GM20431 (cell line): Measurements from ENCODE around the gene CSPG5.

Experiments
- in situ Hi-C: fragments of 300-500 bp; cut with MseI, MboI; formaldehyde crosslinking; loops from one replicate; pipeline ENCODE4 v1.15.0; 2020; ENCODE audit warnings: low sequenced_read_pairs; ENCODE audit not compliant: unreplicated experiment

CSPG5 gene, protein sequence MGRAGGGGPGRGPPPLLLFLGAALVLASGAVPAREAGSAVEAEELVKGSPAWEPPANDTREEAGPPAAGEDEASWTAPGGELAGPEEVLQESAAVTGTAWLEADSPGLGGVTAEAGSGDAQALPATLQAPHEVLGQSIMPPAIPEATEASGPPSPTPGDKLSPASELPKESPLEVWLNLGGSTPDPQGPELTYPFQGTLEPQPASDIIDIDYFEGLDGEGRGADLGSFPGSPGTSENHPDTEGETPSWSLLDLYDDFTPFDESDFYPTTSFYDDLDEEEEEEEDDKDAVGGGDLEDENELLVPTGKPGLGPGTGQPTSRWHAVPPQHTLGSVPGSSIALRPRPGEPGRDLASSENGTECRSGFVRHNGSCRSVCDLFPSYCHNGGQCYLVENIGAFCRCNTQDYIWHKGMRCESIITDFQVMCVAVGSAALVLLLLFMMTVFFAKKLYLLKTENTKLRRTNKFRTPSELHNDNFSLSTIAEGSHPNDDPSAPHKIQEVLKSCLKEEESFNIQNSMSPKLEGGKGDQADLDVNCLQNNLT

DNA sequence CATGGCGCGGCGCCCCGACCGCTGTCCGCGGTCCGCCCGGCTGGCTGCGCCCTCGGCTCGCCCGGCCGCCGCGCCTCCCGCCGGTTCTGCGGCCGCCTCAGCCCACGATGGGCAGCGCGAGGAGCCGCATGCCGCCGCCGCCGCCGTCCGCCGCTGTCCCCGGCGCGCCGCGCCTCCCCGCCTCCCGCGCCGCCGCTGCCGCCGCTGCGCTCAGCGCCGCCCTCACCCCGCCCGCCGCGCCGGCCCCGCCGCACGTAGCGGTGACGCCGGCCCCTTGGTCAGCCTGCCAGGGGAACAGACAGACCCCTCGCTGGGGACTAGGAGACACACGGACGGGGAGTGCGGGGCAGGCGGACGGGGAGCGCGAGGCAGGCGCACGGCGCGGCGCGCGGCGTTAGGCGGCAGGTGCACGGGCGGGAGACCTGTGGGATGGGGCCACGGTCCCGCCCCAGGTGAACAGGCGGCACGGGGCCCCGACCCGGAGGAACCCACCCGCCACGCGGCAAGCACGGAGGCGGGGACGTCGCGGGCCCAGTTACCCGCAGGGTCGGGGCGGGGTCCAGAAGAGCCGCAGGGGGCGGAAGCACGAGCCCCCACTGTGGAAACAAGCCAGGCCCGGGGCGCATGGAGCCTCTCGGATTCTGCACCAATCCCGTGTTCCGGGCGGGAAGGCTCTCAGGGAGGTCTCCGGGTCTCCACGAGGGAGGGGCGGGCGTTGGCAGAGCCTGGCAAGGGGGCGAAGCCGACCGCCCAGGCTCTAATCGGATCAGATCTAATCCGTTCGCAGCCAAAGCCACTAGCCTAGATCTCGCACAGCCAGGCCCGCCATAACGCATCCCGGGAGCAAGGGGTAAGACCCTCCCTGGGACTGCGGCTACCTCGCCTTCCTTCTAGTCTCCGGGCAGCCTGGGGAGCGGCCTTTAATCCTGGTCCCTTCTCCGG lies at the start of gene CSPG5:
TSS of gene CSPG5 (minus strand) at position 175 of the 942 bp plus-strand sequence. CDS start at position 3, 172 bp downstream.
- in situ Hi-C loops: no loop called here

DNA sequence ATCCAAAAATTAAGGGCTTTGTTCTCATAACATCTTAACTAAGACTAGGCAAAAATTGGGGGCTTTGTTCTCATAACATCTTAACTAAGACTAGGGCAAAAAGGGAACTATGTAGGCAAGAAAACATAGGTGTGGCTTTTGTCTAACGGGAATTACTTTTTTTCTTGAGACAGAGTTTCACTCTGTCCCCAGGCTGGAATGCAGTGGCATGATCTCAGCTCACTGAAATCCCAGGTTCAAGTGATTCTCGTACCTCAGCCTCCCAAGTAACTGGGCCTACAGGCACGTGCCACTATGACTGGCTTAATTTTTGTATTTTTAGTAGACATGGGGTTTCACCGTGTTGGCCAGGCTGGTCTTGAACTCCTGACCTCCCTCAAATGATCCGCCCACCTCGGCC lies 49.8 kb upstream of the CSPG5 start:
- in situ Hi-C loops: no loop called here

DNA sequence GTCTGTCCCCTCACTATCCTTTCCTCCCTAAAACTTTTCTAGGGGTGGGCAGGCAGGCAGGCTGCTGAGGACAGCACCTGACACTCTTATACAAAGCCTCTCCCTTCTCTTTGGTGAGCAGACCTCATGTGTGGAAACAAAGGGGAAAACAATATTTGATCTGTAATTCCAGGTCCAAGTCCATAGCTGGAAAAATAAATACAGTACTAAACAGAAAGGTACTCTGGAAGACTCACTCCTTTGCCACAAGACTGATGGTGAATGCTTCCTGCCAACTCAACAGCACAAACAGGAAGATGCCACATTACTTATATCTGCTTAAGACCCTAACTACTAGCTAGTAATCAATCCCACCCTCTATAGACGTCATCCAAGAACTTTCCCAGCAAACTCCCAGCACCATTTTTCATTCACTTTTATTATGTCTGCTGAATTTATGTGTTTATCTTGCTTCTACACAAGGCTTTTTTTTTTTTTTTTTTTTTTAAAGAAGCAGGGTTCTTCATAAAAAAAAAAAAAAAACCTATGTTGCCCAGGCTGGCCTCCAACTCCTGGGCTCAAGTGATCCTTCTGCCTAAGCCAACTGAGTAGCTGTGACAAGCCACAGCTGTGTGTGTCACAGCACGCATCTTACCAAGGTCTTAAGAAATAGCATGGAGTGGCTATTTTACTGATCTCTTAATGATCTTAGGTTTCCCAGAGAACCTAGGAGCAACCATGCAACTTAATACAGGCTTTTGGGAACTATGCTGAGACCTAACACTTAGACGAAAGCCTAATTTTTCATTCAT lies 44.2 kb upstream of the CSPG5 start:
- in situ Hi-C loops: no loop called here

DNA sequence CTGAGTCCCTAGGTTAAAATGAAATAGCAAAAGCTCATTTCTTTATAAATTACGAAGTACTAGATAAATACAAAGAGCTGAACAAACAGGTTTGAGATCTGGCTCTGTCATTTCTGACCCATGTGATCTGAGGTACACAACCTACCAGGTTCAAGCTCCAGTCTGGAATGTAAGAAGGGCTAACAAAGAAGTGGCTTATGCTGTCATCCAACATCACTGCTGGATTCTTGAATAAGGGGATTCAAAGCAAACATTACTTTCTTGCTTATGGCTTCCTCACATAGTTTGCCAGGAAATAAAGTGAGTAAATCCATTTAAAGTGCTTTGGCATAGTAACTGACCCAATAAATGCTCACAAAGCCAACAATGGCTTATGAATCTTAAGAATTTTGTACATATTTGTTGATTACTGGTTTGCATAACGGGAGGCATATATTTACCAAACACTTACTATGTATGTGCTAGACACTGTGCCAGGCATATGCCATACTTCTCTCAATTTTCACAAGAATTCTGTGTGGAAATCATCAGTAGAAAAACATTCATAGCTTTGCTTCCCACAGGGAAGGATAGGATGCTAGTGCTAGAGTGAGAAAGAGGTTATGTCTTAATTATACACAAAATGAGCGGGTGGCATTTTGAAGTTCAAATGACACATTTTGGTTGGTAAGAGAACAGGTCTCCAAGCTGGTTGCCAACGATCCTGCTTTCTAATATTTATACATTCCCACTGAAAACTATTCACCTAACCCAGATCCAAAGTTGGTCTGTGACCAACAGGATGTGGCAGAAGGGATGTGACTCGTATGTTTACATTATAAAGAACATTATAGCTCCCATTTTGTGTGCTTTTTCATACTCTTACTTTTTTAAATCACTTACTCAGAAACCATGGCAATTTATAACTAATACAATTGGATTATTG lies 38.7 kb upstream of the CSPG5 start:
- in situ Hi-C loops: no loop called here

DNA sequence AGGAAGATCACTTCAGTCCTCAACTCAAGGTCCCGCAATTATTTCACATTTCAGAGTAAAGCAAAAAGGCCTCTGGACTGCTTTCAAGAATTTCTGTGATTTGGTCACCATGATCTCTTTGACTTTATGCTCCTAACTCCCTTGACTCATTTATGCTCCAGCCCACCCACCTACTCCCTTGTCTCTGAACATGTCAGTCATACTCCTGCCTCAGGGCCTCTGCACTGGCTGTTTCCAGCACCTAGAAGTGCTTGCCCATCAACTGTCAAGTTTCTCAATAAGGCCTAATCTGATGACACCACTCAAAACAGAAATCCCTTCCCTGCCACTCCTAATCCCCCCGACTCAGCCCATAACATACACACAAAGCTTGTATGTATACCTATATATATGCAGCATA lies 36.1 kb upstream of the CSPG5 start:
- in situ Hi-C loops: no loop called here

DNA sequence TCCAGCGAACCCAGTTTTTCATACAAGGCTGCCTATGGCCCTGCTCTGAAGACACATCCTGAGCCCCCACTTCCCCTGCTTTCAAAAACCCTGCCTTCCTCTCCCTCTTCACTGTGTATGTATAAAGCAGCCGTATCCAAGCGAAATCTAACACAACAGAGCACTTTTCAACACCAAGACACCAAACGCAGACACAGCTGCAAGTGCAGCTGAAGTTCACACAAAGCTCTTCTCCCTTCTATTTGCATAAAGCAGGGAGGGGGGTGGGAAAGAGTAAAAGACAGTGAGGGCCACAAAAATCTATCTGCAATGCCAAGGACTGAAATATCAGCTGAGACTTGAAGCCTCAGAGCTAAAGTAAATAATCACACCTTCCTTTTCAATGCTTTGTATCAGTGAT lies 35.1 kb upstream of the CSPG5 start:
- in situ Hi-C loops: no loop called here

DNA sequence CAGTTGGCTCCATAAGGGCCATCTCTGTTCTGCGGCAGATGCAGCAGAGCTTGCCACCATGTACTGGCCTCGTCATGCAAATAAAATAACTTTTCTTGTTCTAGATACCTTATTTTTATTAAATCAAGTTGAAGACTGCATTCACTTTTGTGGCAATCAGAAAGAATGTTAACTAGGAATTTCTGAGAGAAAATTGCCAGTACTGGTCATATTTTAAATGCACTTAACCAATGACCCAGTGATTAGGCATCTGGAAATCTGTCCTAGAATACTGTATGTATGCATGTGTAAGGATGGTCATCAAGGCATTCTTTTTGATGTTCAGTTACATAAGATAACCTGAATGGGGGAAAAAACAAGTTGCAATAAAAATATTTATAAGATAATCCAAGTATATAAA lies 34.2 kb upstream of the CSPG5 start:
- in situ Hi-C loops: no loop called here

DNA sequence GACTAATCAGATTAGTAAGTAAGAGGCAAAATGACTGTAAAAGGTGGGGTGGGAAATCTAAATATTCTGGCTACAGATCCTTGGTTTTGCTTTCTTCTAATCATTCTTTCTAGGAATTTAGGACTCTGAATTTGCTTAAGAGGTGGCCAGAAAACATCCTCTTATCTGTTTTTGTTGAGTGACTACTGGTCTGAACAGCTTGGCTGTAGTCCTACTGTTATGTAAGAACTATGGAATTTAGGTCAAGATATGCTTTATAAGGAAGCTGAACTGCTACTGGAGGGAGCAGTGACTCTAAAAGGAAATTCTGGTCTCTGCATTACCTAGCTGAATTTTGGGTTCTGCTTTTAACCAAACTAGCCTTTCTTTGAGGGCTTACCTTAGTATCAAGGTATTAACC lies 33.5 kb upstream of the CSPG5 start:
- in situ Hi-C loops: no loop called here

DNA sequence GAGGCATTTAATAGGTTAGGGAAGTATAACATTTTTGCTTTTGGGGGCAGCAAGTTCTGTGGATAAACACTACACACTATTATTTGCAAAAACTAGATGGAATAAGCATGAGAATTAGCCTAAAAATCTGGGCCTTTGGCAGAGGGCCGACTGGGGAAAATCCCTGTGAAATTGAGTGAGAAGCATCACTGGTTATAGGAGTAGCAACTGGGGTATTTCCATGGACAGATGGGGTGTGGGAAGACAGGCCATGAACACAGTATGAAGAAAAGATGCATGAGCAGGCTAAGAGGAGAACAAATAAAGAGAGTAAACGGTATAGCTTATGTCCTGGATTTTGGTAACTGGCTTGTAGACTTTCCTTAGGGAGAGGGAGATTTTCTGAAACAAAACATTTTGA lies 32.9 kb upstream of the CSPG5 start:
- in situ Hi-C loops: no loop called here

DNA sequence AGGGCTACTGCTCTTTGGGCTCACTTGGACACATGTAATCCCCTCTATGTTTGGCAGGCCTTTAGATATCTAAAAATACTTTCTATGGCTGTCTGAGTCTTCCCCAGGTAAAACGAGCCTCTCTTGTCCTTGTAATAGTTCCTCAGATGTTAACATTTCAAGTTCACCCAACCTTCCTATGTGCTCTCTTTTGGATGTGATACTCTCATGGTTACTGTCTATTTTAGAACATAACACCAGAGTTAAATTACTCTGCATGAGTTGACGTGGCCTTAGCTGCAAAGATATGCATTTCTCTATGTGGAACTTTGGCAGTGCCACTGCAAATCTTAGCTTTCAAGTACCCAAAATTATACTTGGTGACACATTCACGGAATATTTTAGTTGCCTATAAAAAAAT lies 31.9 kb upstream of the CSPG5 start:
- in situ Hi-C loops: no loop called here

DNA sequence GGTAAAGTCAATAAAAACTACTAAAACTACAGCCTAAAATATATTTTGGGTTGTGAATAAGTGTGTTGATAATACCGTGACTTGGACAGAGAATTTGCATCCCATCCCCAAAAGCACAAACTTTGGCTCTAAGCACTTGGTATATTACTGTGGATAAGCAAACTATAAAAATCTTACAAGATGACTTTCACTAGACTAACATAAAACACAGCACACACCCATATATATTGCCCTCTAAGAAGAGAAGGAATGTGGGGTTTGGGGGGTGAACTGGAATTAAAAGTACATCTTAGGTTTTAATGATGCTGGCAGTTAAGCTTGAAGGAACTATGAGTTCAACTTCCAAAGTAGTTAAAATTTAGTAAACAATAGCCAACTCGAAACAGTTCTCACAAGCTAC lies 28.7 kb upstream of the CSPG5 start:
- in situ Hi-C loops: no loop called here

DNA sequence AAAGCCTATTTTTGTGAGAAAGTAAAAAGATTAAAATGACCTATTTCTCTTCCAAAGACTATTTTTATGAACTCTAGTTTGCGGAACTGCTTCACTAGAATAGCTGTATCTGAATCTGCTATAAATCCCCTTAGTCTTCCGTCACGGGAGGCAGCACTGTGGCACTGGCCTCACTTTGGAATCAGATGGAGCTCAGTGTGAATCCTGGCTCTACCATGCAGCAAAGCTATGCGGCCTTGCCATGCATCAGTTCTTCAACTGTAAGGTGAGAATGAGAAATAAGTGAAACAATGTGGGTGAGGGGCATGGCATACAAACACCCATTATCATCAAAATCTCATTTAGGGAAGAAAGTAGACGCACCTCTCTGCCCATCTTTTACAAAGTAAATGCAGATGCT lies 27.5 kb upstream of the CSPG5 start:
- in situ Hi-C loops: no loop called here

DNA sequence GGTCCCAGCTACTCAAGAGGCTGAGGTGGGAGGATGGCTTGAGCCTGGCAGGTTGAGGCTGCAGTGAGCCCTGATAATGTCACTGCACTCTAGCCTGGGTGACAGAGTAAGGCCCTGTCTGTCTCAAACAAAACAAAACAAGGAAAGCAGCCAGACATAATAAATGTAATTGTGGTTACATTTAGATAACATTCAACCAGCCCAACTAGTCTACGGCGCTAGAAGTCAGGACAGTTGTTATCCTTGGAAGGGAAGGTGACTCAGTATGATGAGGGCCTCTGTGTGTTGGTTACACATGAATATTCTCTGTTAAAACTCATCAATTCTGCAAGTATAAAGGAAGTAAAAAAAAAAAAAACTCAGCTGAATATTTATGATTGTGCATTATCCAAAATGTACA lies 27.0 kb upstream of the CSPG5 start:
- in situ Hi-C loops: no loop called here

DNA sequence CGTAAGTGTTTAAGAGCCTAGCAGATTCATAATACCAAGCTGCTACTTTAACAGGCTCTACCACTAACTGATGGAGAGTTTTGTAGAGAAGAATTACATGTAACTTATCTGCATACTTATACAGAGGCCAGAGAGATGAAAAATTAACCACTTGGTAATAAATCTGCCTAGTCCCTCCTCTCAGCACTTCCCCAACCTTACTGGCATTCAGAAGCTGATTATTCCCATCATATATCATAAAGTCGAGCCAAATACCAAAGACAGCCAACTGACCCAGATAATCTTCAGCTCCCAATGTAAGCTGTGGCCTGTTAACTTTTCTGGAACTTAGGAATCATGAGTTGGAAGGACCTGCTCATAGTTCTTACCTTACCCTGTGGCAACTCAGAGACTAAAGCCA lies 25.5 kb upstream of the CSPG5 start:
- in situ Hi-C loops: no loop called here

DNA sequence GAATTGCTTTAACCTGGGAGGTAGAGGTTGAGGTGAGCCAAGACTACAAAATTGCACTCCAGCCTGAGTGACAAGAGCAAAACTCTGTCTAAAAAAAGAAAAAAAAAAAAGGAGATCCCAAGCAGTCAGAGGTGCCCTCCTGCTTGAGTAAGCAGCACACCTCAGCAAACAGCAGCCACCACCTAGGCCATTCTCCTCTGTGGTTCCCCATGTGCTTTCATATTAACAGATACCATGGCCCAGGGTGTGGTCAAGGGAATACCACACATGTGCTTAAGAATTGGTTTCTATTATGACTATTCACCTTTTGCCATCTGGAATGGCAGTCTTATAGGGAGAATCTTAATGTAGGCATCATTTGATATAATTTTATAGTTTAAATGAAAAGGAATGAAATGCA lies 24.7 kb upstream of the CSPG5 start:
- in situ Hi-C loops: no loop called here

DNA sequence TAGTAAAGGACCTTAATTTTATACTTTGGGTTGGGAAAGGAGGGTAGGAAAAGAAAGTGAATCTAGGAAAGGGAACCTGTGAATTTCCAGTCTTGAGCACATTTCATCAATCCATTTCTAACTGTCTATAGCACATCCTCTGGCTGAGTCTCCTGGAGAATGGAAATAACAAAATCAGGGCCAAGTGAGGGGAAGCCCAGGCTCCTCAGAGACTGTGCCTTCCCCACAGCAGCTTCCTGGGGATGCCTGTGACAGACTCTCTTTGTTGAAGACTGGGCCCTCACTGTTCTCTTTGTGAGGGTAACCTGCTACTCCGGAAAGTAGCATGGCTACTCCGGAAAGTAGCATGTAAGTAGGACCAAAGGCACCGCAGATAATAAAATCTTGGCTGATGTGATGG lies 22.6 kb upstream of the CSPG5 start:
- in situ Hi-C loops: no loop called here

DNA sequence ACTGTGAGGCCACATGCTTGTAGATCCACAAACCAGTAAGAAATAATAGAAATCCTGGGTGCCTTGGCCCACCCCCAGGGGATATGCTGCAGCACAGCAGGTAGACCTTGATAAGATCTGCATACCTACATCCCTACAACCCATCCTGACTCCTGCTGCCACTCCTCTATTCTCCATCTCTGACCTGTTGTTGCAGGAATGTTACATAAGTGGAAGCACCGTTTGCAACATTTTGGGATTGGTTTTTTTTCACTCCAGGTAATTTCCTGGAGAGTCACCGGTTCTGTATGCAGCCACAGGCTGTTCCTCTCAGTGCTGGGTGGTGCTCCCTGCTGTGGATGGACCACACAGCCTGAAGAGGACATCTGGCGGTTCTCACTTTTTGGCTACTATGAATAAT lies 16.1 kb upstream of the CSPG5 start:
- in situ Hi-C loops: no loop called here

DNA sequence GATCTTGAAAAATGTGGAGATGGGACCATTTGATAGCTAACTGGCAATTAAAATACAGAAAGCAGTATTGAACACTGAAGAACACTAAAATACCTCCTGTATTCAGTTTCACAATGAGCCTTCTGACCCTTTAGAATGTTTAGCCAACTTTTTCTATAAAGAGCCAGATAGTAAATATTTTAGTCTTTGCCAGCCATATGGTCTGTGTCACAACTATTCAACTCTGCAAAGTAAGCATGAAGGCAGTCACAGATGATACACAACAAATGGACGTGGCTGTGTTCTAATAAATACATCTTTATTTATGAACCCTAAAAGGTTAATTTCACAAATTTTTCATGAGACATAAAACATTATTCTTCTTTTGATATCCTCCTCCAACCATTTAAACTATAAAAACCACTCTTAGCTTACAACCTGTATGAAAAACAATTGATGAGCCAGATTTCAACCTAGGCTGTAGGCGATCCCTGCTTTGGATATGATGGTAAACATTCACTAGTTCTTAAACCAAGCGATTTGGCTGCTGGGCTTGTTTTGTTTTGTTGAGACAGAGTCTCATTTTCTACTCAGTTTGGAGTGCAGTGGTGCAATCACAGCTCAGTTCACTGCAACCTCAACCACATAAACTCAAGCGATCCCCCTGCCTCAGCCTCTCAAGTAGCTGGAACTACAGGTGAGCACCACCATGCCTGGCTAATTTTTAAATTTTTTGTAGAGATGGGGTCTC lies 13.6 kb upstream of the CSPG5 start:
- in situ Hi-C loops: no loop called here

DNA sequence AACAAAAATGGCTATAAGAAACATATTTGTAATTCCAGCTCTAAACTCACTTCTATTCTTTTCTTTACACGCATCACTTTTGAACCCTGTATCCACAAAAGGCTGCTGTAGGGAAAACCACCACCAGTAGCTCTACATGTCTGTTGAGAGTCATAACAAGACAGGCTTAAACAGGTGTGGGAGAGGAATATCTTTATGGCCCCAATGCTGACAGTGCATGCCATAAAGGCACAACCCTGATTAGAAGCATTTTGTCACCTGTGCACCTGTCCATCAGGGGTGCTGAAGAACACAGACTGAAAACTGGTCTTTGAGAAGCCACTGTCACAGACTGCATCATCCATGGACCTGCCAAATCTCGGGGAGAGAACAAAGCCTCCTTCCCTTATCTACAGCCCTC lies 11.6 kb upstream of the CSPG5 start:
- in situ Hi-C loops: no loop called here
